H9 (cell line): ENCODE data around the gene NEXN. TPM values are rescaled to one million over a fixed set of nuclear protein-coding genes. Genes with fewer than 3 reads are reported as not detected.

ENCODE experiments used
- DNase-seq: peaks from one replicate; pipeline ENCODE4 v3.0.0-alpha.2; 2017
- H2AFZ ChIP-seq: one replicate; pipeline ENCODE4 v1.6.1; 2013; ENCODE audit warnings: mild to moderate bottlenecking, low read length, control low read depth, moderate library complexity
- H2AK5ac ChIP-seq: 2 replicates; pipeline ENCODE4 v1.6.1; 2013; ENCODE audit warnings: low read length, control low read depth, mixed read lengths; ENCODE audit not compliant: insufficient read length
- H2BK120ac ChIP-seq: one replicate; pipeline ENCODE4 v1.6.1; 2013; ENCODE audit warnings: low read depth, mild to moderate bottlenecking, low read length, control low read depth, inconsistent platforms; ENCODE audit not compliant: poor library complexity, severe bottlenecking
- H2BK12ac ChIP-seq: 2 replicates; pipeline ENCODE4 v1.6.1; 2013; ENCODE audit warnings: low read length, control low read depth, mixed read lengths, low read depth; ENCODE audit not compliant: insufficient read length
- H2BK15ac ChIP-seq: 2 replicates; pipeline ENCODE4 v1.6.1; 2013; ENCODE audit warnings: low read depth, low read length, control low read depth
- H2BK20ac ChIP-seq: one replicate; pipeline ENCODE4 v1.6.1; 2013; ENCODE audit warnings: low read depth, mild to moderate bottlenecking, low read length, control low read depth, inconsistent platforms; ENCODE audit not compliant: poor library complexity, severe bottlenecking
- H2BK5ac ChIP-seq: 2 replicates; pipeline ENCODE4 v1.6.1; 2013; ENCODE audit warnings: low read length, control low read depth, mixed read lengths; ENCODE audit not compliant: insufficient read length
- H3K14ac ChIP-seq: 2 replicates; pipeline ENCODE4 v1.6.1; 2013; ENCODE audit warnings: low read length, control low read depth; ENCODE audit not compliant: insufficient read depth
- H3K18ac ChIP-seq: 2 replicates; pipeline ENCODE4 v1.6.1; 2013; ENCODE audit warnings: low read depth, mild to moderate bottlenecking, mixed read lengths, low read length, control low read depth; ENCODE audit not compliant: insufficient read length
- H3K23ac ChIP-seq: 2 replicates; pipeline ENCODE4 v1.6.1; 2013; ENCODE audit warnings: low read length, control low read depth, mixed read lengths, low read depth; ENCODE audit not compliant: insufficient read length
- H3K23me2 ChIP-seq: 2 replicates; pipeline ENCODE4 v1.6.1; 2013; ENCODE audit warnings: low read depth, mild to moderate bottlenecking, mixed read lengths, low read length, control low read depth; ENCODE audit not compliant: insufficient read length, poor library complexity, severe bottlenecking
- H3K27ac ChIP-seq: 2 replicates; pipeline ENCODE4 v1.5.1; 2013; ENCODE audit warnings: low read length, control low read depth, mixed read lengths, low read depth; ENCODE audit not compliant: insufficient read length
- H3K27me3 ChIP-seq: 2 replicates; pipeline ENCODE4 v1.6.1; 2013; ENCODE audit warnings: low read length, control low read depth, inconsistent platforms; ENCODE audit not compliant: insufficient read depth
- H3K4ac ChIP-seq: 2 replicates; pipeline ENCODE4 v1.6.1; 2013; ENCODE audit warnings: low read depth, mild to moderate bottlenecking, control low read depth, inconsistent platforms, low read length, moderate library complexity
- H3K4me1 ChIP-seq: 2 replicates; pipeline ENCODE4 v1.6.1; 2013; ENCODE audit warnings: low read length, control low read depth, inconsistent platforms; ENCODE audit not compliant: insufficient read depth
- H3K4me2 ChIP-seq: 2 replicates; pipeline ENCODE4 v1.6.1; 2013; ENCODE audit warnings: low read length, control low read depth, mixed read lengths; ENCODE audit not compliant: insufficient read length, insufficient read depth
- H3K56ac ChIP-seq: 2 replicates; pipeline ENCODE4 v1.6.1; 2013; ENCODE audit warnings: low read depth, mild to moderate bottlenecking, mixed read lengths, low read length, control low read depth; ENCODE audit not compliant: insufficient read length
- H3K79me1 ChIP-seq: 2 replicates; pipeline ENCODE4 v1.6.1; 2013; ENCODE audit warnings: low read depth, mild to moderate bottlenecking, moderate library complexity, low read length, control low read depth, inconsistent platforms; ENCODE audit not compliant: insufficient read depth, poor library complexity, severe bottlenecking
- H3K79me2 ChIP-seq: 2 replicates; pipeline ENCODE4 v1.6.1; 2013; ENCODE audit warnings: low read length, control low read depth, inconsistent platforms; ENCODE audit not compliant: insufficient read depth
- H3K9ac ChIP-seq: 2 replicates; pipeline ENCODE4 v1.6.1; 2013; ENCODE audit warnings: low read length, control low read depth, mixed read lengths; ENCODE audit not compliant: insufficient read length; ENCODE audit errors: extremely low read depth
- H3K9me3 ChIP-seq: one replicate; pipeline ENCODE4 v1.6.1; 2013; ENCODE audit warnings: low read depth, low read length, inconsistent platforms; ENCODE audit not compliant: control insufficient read depth
- H3T11ph ChIP-seq: one replicate; pipeline ENCODE4 v1.6.1; 2013; ENCODE audit warnings: mild to moderate bottlenecking, low read length, control low read depth, inconsistent platforms
- H4K20me1 ChIP-seq: one replicate; pipeline ENCODE4 v1.6.1; 2013; ENCODE audit not compliant: control insufficient read depth, insufficient read length, insufficient read depth
- H4K5ac ChIP-seq: 2 replicates; pipeline ENCODE4 v1.6.1; 2013; ENCODE audit warnings: low read depth, mild to moderate bottlenecking, mixed read lengths, low read length, control low read depth; ENCODE audit not compliant: insufficient read length
- H4K8ac ChIP-seq: replicated peaks from 2 replicates; pipeline ENCODE4 v1.6.1; 2013; ENCODE audit warnings: low read length, control low read depth, mixed read lengths, low read depth; ENCODE audit not compliant: insufficient read length
- H4K91ac ChIP-seq: 2 replicates; pipeline ENCODE4 v1.6.1; 2013; ENCODE audit warnings: low read depth, mild to moderate bottlenecking, moderate library complexity, mixed read lengths, low read length, control low read depth; ENCODE audit not compliant: insufficient read length
- H3K27ac Mint-ChIP-seq, 3 experiments: 2 replicates in 2 of 3; 3 replicates in 1 of 3; pipeline ENCODE4 v1.8.0; 2020 to 2021; ENCODE audit warnings: mixed read lengths in 3 of 3, mild to moderate bottlenecking in 1 of 3, moderate library complexity in 1 of 3
- H3K27me3 Mint-ChIP-seq: 2 replicates; pipeline ENCODE4 v1.8.0; 2021; ENCODE audit warnings: low read depth, mild to moderate bottlenecking, moderate library complexity, mixed read lengths
- H3K36me3 Mint-ChIP-seq, 3 experiments: 2 replicates in 2 of 3; 3 replicates in 1 of 3; pipeline ENCODE4 v1.8.0; 2020 to 2021; ENCODE audit warnings: low read depth in 3 of 3, mixed read lengths in 3 of 3; ENCODE audit not compliant: insufficient read depth in 1 of 3
- H3K4me1 Mint-ChIP-seq, 2 experiments: 2 replicates each; pipeline ENCODE4 v1.8.0; 2020; ENCODE audit warnings: mixed read lengths in 2 of 2
- H3K4me3 Mint-ChIP-seq, 2 experiments: 2 replicates in 1 of 2; 3 replicates in 1 of 2; pipeline ENCODE4 v1.8.0; 2020 to 2021; ENCODE audit warnings: mild to moderate bottlenecking in 2 of 2, mixed read lengths in 2 of 2, moderate library complexity in 1 of 2
- H3K9me3 Mint-ChIP-seq, 2 experiments: 2 replicates in 1 of 2; 3 replicates in 1 of 2; pipeline ENCODE4 v1.8.0; 2020; ENCODE audit warnings: mild to moderate bottlenecking in 2 of 2, mixed read lengths in 2 of 2, moderate library complexity in 1 of 2
- CTCF ChIP-seq: fragments of 200-600 bp; sonication (generic); conservative IDR thresholded peaks from 3 replicates; pipeline ENCODE4 v1.8.0; 2021; ENCODE audit warnings: antibody characterized with exemption, mild to moderate bottlenecking
- WGBS: extraction: QIAGEN DNeasy Blood & Tissue Kit; methylation state at CpG from one replicate; pipeline ENCODE4 v1.1.7; 2013; ENCODE audit warnings: missing lambda C conversion rate, low lambda C conversion rate, mixed read lengths; ENCODE audit not compliant: insufficient read length; ENCODE audit errors: extremely low coverage; 5-methylcytosine and 5-hydroxymethylcytosine counted together
- total RNA-seq: library from RNA; stranded (reverse); gene quantifications from 2 replicates; pipeline ENCODE4 v1.2.1, GENCODE V29; 2021

The NEXN gene
- total RNA-seq, 1 experiment from 2014 or later = 3.2 TPM

- TF ChIP-seq CTCF = no peak
- no peak overlapping the region for H4K8ac ChIP-seq
- no peak overlapping the region for H3K56ac ChIP-seq
- H3K18ac ChIP-seq = no peak overlapping the region
- H2BK120ac ChIP-seq = no peak overlapping the region
- H3K23ac ChIP-seq = no peak overlapping the region
- no peak overlapping the region for H2AFZ ChIP-seq
- no peak overlapping the region for H2BK5ac ChIP-seq
- H3K4me1 ChIP-seq = no peaks in the 10 kb centered on the region
- H3K27ac ChIP-seq = no peak overlapping the region
- H2BK12ac ChIP-seq = no peak overlapping the region
- no peaks in the 10 kb centered on the region for H3K9me3 ChIP-seq
- H2AK5ac ChIP-seq = no peak overlapping the region
- H3K14ac ChIP-seq = no peak overlapping the region
- no peak overlapping the region for H3K4ac ChIP-seq
- H3K27me3 Mint-ChIP-seq = no peaks in the 10 kb centered on the region
- no peak overlapping the region for H3T11ph ChIP-seq
- H3K9ac ChIP-seq = no peak overlapping the region
- DNase-seq = no peak
- H3K79me2 ChIP-seq = no peaks in the 10 kb centered on the region
- no peak overlapping the region for H3K4me3 Mint-ChIP-seq
- H3K27ac Mint-ChIP-seq = no peak overlapping the region
- no peaks in the 10 kb centered on the region for H3K9me3 Mint-ChIP-seq
- no peak overlapping the region for H4K5ac ChIP-seq
- H3K27me3 ChIP-seq = no peaks in the 10 kb centered on the region
- no peak overlapping the region for H3K4me2 ChIP-seq
- H2BK20ac ChIP-seq = no peak overlapping the region
- H3K79me1 ChIP-seq = no peaks in the 10 kb centered on the region
- no peaks in the 10 kb centered on the region for H3K4me1 Mint-ChIP-seq
- 0 out of 7 replicates have a peak, but pooled peaks cover 0 to 4% (median 0%) of the 10 kb centered on the region in 3 experiments for H3K36me3 Mint-ChIP-seq
- no CpG with 5 or more reads among the region's 4 CpGs for WGBS
- no peak overlapping the region for H4K91ac ChIP-seq
- H4K20me1 ChIP-seq = no peaks in the 10 kb centered on the region
- H3K23me2 ChIP-seq = no peaks in the 10 kb centered on the region
- H2BK15ac ChIP-seq = no peak overlapping the region
Observed at GRCh38 chr1:77876884-77877283, 11.5 kb upstream of the NEXN start.
